ENCODE measurements around the gene SLC4A4. TPM values are rescaled to one million over a fixed set of nuclear protein-coding genes. Genes with fewer than 3 reads are reported as not detected.

SLC4A4 gene
- total RNA-seq, 2 donors from 2014 or later, result 1.8 TPM

- Histone ChIP-seq H3K36me3 (no peaks in the 10 kb centered on the region), H3K4me1 (ENCODE audit: control insufficient read depth in 1 of 2, low read depth in 2 of 2) (no peaks in the 10 kb centered on the region), H3K9me3 (no peaks in the 10 kb centered on the region), H3K4me3 (no peak overlapping the region), H3K27ac (no peak overlapping the region), H3K27me3 (replicated peaks; ENCODE audit: insufficient read depth) (no peaks in the 10 kb centered on the region)
- ATAC-seq (ENCODE audit: insufficient number of reproducible peaks, low FRiP score, low read depth), result no peak
- TF ChIP-seq, protein P1, sequence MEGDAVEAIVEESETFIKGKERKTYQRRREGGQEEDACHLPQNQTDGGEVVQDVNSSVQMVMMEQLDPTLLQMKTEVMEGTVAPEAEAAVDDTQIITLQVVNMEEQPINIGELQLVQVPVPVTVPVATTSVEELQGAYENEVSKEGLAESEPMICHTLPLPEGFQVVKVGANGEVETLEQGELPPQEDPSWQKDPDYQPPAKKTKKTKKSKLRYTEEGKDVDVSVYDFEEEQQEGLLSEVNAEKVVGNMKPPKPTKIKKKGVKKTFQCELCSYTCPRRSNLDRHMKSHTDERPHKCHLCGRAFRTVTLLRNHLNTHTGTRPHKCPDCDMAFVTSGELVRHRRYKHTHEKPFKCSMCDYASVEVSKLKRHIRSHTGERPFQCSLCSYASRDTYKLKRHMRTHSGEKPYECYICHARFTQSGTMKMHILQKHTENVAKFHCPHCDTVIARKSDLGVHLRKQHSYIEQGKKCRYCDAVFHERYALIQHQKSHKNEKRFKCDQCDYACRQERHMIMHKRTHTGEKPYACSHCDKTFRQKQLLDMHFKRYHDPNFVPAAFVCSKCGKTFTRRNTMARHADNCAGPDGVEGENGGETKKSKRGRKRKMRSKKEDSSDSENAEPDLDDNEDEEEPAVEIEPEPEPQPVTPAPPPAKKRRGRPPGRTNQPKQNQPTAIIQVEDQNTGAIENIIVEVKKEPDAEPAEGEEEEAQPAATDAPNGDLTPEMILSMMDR (IDR thresholded peaks at IDR 0.05), result no peak
- DNase-seq (ENCODE audit: low spot score), result no peak
Observed at GRCh38 chr4:71545168-71545567, 206.3 kb downstream of the SLC4A4 start.

- Histone ChIP-seq H3K9me3 (no peaks in the 10 kb centered on the region), H3K4me1 (ENCODE audit: control insufficient read depth in 1 of 2, low read depth in 2 of 2) (no peaks in the 10 kb centered on the region), H3K27me3 (replicated peaks; ENCODE audit: insufficient read depth) (no peaks in the 10 kb centered on the region), H3K27ac (no peak overlapping the region), H3K4me3 (no peak overlapping the region), H3K36me3 (no peaks in the 10 kb centered on the region)
- TF ChIP-seq, protein P1 (IDR thresholded peaks at IDR 0.05), result no peak
- no peak for ATAC-seq (ENCODE audit: insufficient number of reproducible peaks, low FRiP score, low read depth)
- no peak for DNase-seq (ENCODE audit: low spot score)
Observed at GRCh38 chr4:71549516-71550160, 210.8 kb downstream of the SLC4A4 start.

- Histone ChIP-seq H3K27ac (no peak overlapping the region), H3K9me3 (no peaks in the 10 kb centered on the region), H3K4me1 (ENCODE audit: control insufficient read depth in 1 of 2, low read depth in 2 of 2) (no peaks in the 10 kb centered on the region), H3K27me3 (replicated peaks; ENCODE audit: insufficient read depth) (no peaks in the 10 kb centered on the region), H3K4me3 (no peak overlapping the region), H3K36me3 (no peaks in the 10 kb centered on the region)
- TF ChIP-seq, protein P1 (IDR thresholded peaks at IDR 0.05), result no peak
- no peak for ATAC-seq (ENCODE audit: insufficient number of reproducible peaks, low FRiP score, low read depth)
- DNase-seq (ENCODE audit: low spot score), result no peak
Observed at GRCh38 chr4:71550220-71551165, 211.7 kb downstream of the SLC4A4 start.

DNA sequence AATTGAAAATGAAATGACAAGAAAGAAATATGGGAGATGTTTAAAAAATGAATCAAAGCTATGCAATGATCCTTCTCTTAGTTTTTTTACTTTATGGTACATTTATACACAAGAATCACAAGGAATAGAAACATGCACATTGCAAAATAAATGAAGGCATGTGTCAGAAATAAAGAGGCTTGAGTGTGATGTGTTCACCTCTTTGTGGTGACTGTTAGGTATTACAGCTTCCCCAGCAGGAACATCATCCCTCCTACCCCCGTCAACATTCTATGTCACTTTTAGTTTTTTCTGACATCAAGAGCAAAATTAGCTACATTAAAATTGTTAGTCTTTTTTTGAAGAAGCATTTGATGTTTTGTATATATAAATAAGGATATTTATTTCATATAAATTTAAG lies 214.8 kb downstream of the SLC4A4 start:
- H3K4me1 ChIP-seq (ENCODE audit: control insufficient read depth in 1 of 2, low read depth in 2 of 2), result no peaks in the 10 kb centered on the region
- no peak overlapping the region for H3K27ac ChIP-seq
- no peak overlapping the region for H3K4me3 ChIP-seq
- H3K36me3 ChIP-seq, result no peaks in the 10 kb centered on the region
- H3K27me3 ChIP-seq (replicated peaks; ENCODE audit: insufficient read depth), result no peaks in the 10 kb centered on the region
- TF ChIP-seq, protein P1 (IDR thresholded peaks at IDR 0.05), result peak; percentile 57
- ATAC-seq (ENCODE audit: insufficient number of reproducible peaks, low FRiP score, low read depth), result no peak
- no peaks in the 10 kb centered on the region for H3K9me3 ChIP-seq
- no peak for DNase-seq (ENCODE audit: low spot score)

DNA sequence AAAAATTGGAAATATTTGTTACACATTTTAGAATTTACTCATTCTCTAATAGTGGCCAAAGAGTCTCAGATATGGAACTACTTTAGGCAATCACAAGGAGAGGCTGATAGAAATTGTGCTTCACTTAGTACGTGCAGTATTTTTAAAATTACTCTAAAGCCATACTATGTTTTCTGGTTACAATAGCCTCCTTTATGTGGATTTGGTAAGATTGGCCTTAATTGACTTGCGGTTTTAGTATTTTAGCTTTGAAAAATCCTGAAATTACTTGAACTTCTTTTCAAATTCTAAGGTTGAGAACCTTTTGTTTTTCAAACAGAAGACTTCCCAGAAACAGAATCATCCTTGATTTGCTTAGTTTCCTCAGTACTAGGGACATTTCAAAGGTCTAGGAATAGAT lies 215.2 kb downstream of the SLC4A4 start:
- Histone ChIP-seq H3K9me3 (no peaks in the 10 kb centered on the region), H3K4me1 (ENCODE audit: control insufficient read depth in 1 of 2, low read depth in 2 of 2) (no peaks in the 10 kb centered on the region), H3K27ac (no peak overlapping the region), H3K27me3 (replicated peaks; ENCODE audit: insufficient read depth) (no peaks in the 10 kb centered on the region), H3K36me3 (no peaks in the 10 kb centered on the region), H3K4me3 (no peak overlapping the region)
- TF ChIP-seq, protein P1 (IDR thresholded peaks at IDR 0.05), result no peak
- no peak for ATAC-seq (ENCODE audit: insufficient number of reproducible peaks, low FRiP score, low read depth)
- DNase-seq (ENCODE audit: low spot score), result no peak
